HepG2 (cell line): ENCODE results near the gene ADD2. TPM values are rescaled to one million over a fixed set of nuclear protein-coding genes. Genes with fewer than 3 reads are reported as not detected.

Experiments
- ARHGAP35 ChIP-seq: sonication (generic); formaldehyde crosslinking; IDR thresholded peaks from 2 replicates; pipeline ENCODE4 v1.9.0; 2022; ENCODE audit warnings: mild to moderate bottlenecking, inconsistent platforms, moderate library complexity, missing genetic modification reagents, borderline replicate concordance
- ARID2 ChIP-seq: sonication (generic); formaldehyde crosslinking; IDR thresholded peaks from 2 replicates; pipeline ENCODE4 v1.8.1; 2022; ENCODE audit warnings: mild to moderate bottlenecking, missing genetic modification reagents, borderline replicate concordance
- ASH2L ChIP-seq: fragments of 300-600, 200-600 bp; sonication (generic); IDR thresholded peaks from 2 replicates; pipeline ENCODE4 v1.7.0; 2017; ENCODE audit warnings: low read depth, mild to moderate bottlenecking, moderate library complexity, mixed read lengths, low read length; ENCODE audit not compliant: insufficient read length
- CERS6 ChIP-seq: sonication (generic); formaldehyde crosslinking; IDR thresholded peaks from 2 replicates; pipeline ENCODE4 v1.5.0; 2020; ENCODE audit warnings: missing genetic modification reagents
- CHD4 ChIP-seq: fragments of 200-600 bp; sonication (generic); IDR thresholded peaks from 2 replicates; pipeline ENCODE4 v1.7.0; 2017; ENCODE audit warnings: mild to moderate bottlenecking, low read length, borderline replicate concordance
- DZIP1 ChIP-seq: sonication (generic); formaldehyde crosslinking; IDR thresholded peaks from 2 replicates; pipeline ENCODE4 v1.5.0; 2020; ENCODE audit warnings: mild to moderate bottlenecking, missing genetic modification reagents
- EED ChIP-seq: sonication (generic); formaldehyde crosslinking; IDR thresholded peaks from 2 replicates; pipeline ENCODE4 v1.5.0; 2020; ENCODE audit warnings: mild to moderate bottlenecking, missing genetic modification reagents
- FOXC1 ChIP-seq: sonication (generic); formaldehyde crosslinking; IDR thresholded peaks from 2 replicates; pipeline ENCODE4 v1.8.0; 2022; ENCODE audit warnings: mild to moderate bottlenecking, missing genetic modification reagents, borderline replicate concordance
- NFE2L2 ChIP-seq: fragments of 150-350 bp; IDR thresholded peaks from 2 replicates; pipeline ENCODE4 v1.6.1; 2014; ENCODE audit warnings: low read length
- PLRG1 ChIP-seq: fragments of 450-650 bp; conservative IDR thresholded peaks from 2 replicates; pipeline ENCODE4 v1.6.1; 2016
- RBM39 ChIP-seq: fragments of 200-400 bp; formaldehyde crosslinking; IDR thresholded peaks from one replicate; pipeline ENCODE4 v1.6.1; 2018; ENCODE audit warnings: antibody characterized with exemption, mild to moderate bottlenecking, low read depth, low read length; ENCODE audit not compliant: poor library complexity, severe bottlenecking
- SMARCE1 ChIP-seq: fragments of 450-650 bp; IDR thresholded peaks from 2 replicates; pipeline ENCODE4 v1.6.1; 2017; ENCODE audit warnings: borderline replicate concordance
- XBP1 ChIP-seq: sonication (generic); formaldehyde crosslinking; IDR thresholded peaks from 2 replicates; pipeline ENCODE4 v1.5.0; 2020; ENCODE audit warnings: missing genetic modification reagents
- ZBTB42 ChIP-seq: sonication (generic); formaldehyde crosslinking; IDR thresholded peaks from 2 replicates; pipeline ENCODE4 v1.5.0; 2020; ENCODE audit warnings: mild to moderate bottlenecking, missing genetic modification reagents
- ZNF234 ChIP-seq: sonication (generic); formaldehyde crosslinking; conservative IDR thresholded peaks from 2 replicates; pipeline ENCODE4 v1.5.1; 2020; ENCODE audit warnings: mild to moderate bottlenecking, missing genetic modification reagents
- ZNF317 ChIP-seq: sonication (generic); formaldehyde crosslinking; IDR thresholded peaks from 2 replicates; pipeline ENCODE4 v1.5.0; 2020; ENCODE audit warnings: mild to moderate bottlenecking, missing genetic modification reagents
- ZNF431 ChIP-seq: sonication (generic); formaldehyde crosslinking; IDR thresholded peaks from 2 replicates; pipeline ENCODE4 v1.9.0; 2022; ENCODE audit warnings: missing genetic modification reagents, low read depth, mild to moderate bottlenecking, borderline replicate concordance
- ZNF549 ChIP-seq: sonication (generic); formaldehyde crosslinking; IDR thresholded peaks from 2 replicates; pipeline ENCODE4 v1.5.0; 2020; ENCODE audit warnings: missing genetic modification reagents
- ZNF652 ChIP-seq: IDR thresholded peaks from 2 replicates; pipeline ENCODE4 v1.6.1; 2016; ENCODE audit warnings: low read depth, borderline replicate concordance
- polyA plus RNA-seq, 8 experiments: library from polyadenylated mRNA; depleted of rRNA in 3 of 8; stranded (reverse) in 7 of 8; unstranded in 1 of 8; fragments of >200 nt; fragmentation: Illumina TruSeq in 4 of 8; extraction: Trizol in 4 of 8; gene quantifications; 2 replicates each; pipeline versions ENCODE4 v1.2.1 to v1.2.3, GENCODE V29; 2011 to 2016; ENCODE audit warnings: low read depth in 4 of 8, missing spikeins in 1 of 8, mixed read lengths in 1 of 8; ENCODE audit not compliant: insufficient read depth in 1 of 8
- total RNA-seq, 5 experiments: library from RNA; depleted of rRNA; stranded (reverse); fragments of >200 nt; fragmentation: Illumina TruSeq; extraction: Trizol; gene quantifications; 2 replicates each; pipeline ENCODE4 v1.2.3, GENCODE V29; 2016; ENCODE audit warnings: low read depth in 1 of 5
- TF ChIP-seq, protein P1 (sequence below): sonication (generic); formaldehyde crosslinking; IDR thresholded peaks from 2 replicates; pipeline ENCODE4 v1.4.0; 2020; ENCODE audit warnings: missing genetic modification reagents
- TF ChIP-seq, protein P2 (sequence below): sonication (generic); formaldehyde crosslinking; conservative IDR thresholded peaks from 2 replicates; pipeline ENCODE4 v1.4.0; 2020; ENCODE audit warnings: missing genetic modification reagents

The ADD2 gene
- total and polyA plus RNA-seq, 2 of the 13 experiments (the other 11 are each of a cell fraction or from before 2014, with no cell fraction given), result 0.05 to 0.13 TPM

GRCh38 chr2:70789304-70790135, 21.5 kb upstream of the ADD2 start (continued):
- TF ChIP-seq CHD4 (no peak), ZNF549 (CRISPR knock-in tag) (no peak), SMARCE1 (no peak), RBM39 (no peak), ASH2L (peak; percentile 36), DZIP1 (CRISPR knock-in tag) (no peak), NFE2L2 (no peak), ARHGAP35 (CRISPR knock-in tag) (no peak), ZNF234 (no peak), FOXC1 (CRISPR knock-in tag) (peak; percentile 72), ZNF652 (CRISPR knock-in tag) (no peak), EED (CRISPR knock-in tag) (0 out of 2 replicates have a peak, but pooled peaks have one; percentile 16), XBP1 (CRISPR knock-in tag) (no peak), ZNF431 (CRISPR knock-in tag) (no peak), ZNF317 (no peak), ZBTB42 (CRISPR knock-in tag) (no peak), CERS6 (CRISPR knock-in tag) (no peak), ARID2 (0 out of 2 replicates have a peak, but pooled peaks have one; percentile 58), PLRG1 (no peak)
- TF ChIP-seq, protein P1, sequence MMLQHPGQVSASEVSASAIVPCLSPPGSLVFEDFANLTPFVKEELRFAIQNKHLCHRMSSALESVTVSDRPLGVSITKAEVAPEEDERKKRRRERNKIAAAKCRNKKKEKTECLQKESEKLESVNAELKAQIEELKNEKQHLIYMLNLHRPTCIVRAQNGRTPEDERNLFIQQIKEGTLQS, result no peak
- TF ChIP-seq, protein P2, sequence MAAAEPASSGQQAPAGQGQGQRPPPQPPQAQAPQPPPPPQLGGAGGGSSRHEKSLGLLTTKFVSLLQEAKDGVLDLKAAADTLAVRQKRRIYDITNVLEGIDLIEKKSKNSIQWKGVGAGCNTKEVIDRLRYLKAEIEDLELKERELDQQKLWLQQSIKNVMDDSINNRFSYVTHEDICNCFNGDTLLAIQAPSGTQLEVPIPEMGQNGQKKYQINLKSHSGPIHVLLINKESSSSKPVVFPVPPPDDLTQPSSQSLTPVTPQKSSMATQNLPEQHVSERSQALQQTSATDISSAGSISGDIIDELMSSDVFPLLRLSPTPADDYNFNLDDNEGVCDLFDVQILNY (CRISPR knock-in tag), result no peak
